Activated CD4-positive, alpha-beta memory T cell treated with anti-CD3 and anti-CD28 coated beads, Interleukin-2, amount 10 ng/mL, durations not matched to agents 7 days and 5 days (primary cell): ENCODE data around the gene CD7. TPM values are rescaled to one million over a fixed set of nuclear protein-coding genes. Genes with fewer than 3 reads are reported as not detected.

ENCODE experiments used
- CTCF ChIA-PET: fragments of 350-600 bp; sonication (Branson Sonifier 250); formaldehyde crosslinking; loops from one replicate; lab custom pipeline; 2021; ENCODE audit warnings: antibody characterized with exemption, inconsistent platforms; lab: Charles Lee
- POLR2A ChIA-PET: fragments of 350-600 bp; sonication (Branson Sonifier 250); formaldehyde crosslinking; loops from one replicate; lab custom pipeline; 2021; ENCODE audit warnings: antibody characterized with exemption; lab: Charles Lee
- DNase-seq: peaks from one replicate; pipeline ENCODE4 v3.0.0-alpha.2; 2020
- H3K27ac Mint-ChIP-seq: one replicate; pipeline ENCODE4 v1.8.0; 2021; ENCODE audit warnings: mild to moderate bottlenecking, mixed read lengths
- H3K27me3 Mint-ChIP-seq: one replicate; pipeline ENCODE4 v1.8.0; 2021; ENCODE audit warnings: mixed read lengths
- H3K36me3 Mint-ChIP-seq: one replicate; pipeline ENCODE4 v1.8.0; 2021; ENCODE audit warnings: low read depth, mixed read lengths
- H3K4me1 Mint-ChIP-seq: one replicate; pipeline ENCODE4 v1.8.0; 2021; ENCODE audit warnings: mixed read lengths
- H3K4me3 Mint-ChIP-seq: one replicate; pipeline ENCODE4 v1.8.0; 2021; ENCODE audit warnings: mild to moderate bottlenecking, mixed read lengths
- H3K9me3 Mint-ChIP-seq: one replicate; pipeline ENCODE4 v1.8.0; 2021; ENCODE audit warnings: mixed read lengths
- total RNA-seq, 2 experiments: library from RNA; stranded (reverse); gene quantifications; one replicate each; pipeline ENCODE4 v1.2.3, GENCODE V29; 2021

The CD7 gene
- total RNA-seq, 2 experiments from 2014 or later, result 138 to 140 TPM

GRCh38 chr17:82302991-82303943 is 14.1 kb downstream of the CD7 start:
- peak overlapping the region; percentile 67 for H3K4me3 Mint-ChIP-seq
- peaks cover 2% of the 10 kb centered on the region for H3K36me3 Mint-ChIP-seq
- H3K27me3 Mint-ChIP-seq, result no peaks in the 10 kb centered on the region
- POLR2A ChIA-PET, result interaction anchor here (1.0 to 7.6 kb wide), 10 partner anchors 10 to 154 kb away, joined by 3 to 120 read pairs (median 12); partner anchors contain the start of genes CD7, CSNK1D and SLC16A3
- H3K27ac Mint-ChIP-seq, result peak overlapping the region; percentile 95
- peak; percentile 35 for DNase-seq
- CTCF ChIA-PET, result interaction anchor here (0.6 to 4.8 kb wide), 6 partner anchors 11 to 67 kb away, joined by 3 to 28 read pairs (median 14); partner anchors contain the start of gene CD7
- H3K4me1 Mint-ChIP-seq, result peaks cover 77% of the 10 kb centered on the region
- H3K9me3 Mint-ChIP-seq, result no peaks in the 10 kb centered on the region

- ChIA-PET CTCF (interaction anchor here (0.6 to 4.8 kb wide), 6 partner anchors 10 to 66 kb away, joined by 3 to 28 read pairs (median 14); partner anchors contain the start of gene CD7), POLR2A (interaction anchor here (1.0 to 7.6 kb wide), 11 partner anchors 10 to 155 kb away, joined by 3 to 120 read pairs (median 10); partner anchors contain the start of genes CD7, CSNK1D, SECTM1 and SLC16A3)
- no peak for DNase-seq
- no peaks in the 10 kb centered on the region for H3K9me3 Mint-ChIP-seq
- H3K27me3 Mint-ChIP-seq, result no peaks in the 10 kb centered on the region
- peaks cover 81% of the 10 kb centered on the region for H3K4me1 Mint-ChIP-seq
- H3K36me3 Mint-ChIP-seq, result peaks cover 6% of the 10 kb centered on the region
- H3K4me3 Mint-ChIP-seq, result peak overlapping the region; percentile 67
- peak overlapping the region; percentile 95 for H3K27ac Mint-ChIP-seq
These were observed 14.8 kb downstream of the CD7 start for GRCh38 chr17:82302568-82302963.

GRCh38 chr17:82301916-82302567 is 15.4 kb downstream of the CD7 start:
- CTCF ChIA-PET, result interaction anchor here (1.1 to 4.8 kb wide), 7 partner anchors 10 to 90 kb away, joined by 3 to 28 read pairs (median 10); partner anchors contain the start of gene CD7
- Mint-ChIP-seq H3K9me3 (no peaks in the 10 kb centered on the region), H3K4me3 (peak overlapping the region; percentile 67), H3K27me3 (no peaks in the 10 kb centered on the region), H3K4me1 (peaks cover 86% of the 10 kb centered on the region), H3K36me3 (peaks cover 6% of the 10 kb centered on the region), H3K27ac (peak overlapping the region; percentile 95)
- peak; percentile 72 for DNase-seq
- POLR2A ChIA-PET, result interaction anchor here (1.0 to 7.6 kb wide), 12 partner anchors 9 to 147 kb away, joined by 3 to 120 read pairs (median 8); partner anchors contain the start of genes CD7, CSNK1D, SECTM1 and SLC16A3

DNA sequence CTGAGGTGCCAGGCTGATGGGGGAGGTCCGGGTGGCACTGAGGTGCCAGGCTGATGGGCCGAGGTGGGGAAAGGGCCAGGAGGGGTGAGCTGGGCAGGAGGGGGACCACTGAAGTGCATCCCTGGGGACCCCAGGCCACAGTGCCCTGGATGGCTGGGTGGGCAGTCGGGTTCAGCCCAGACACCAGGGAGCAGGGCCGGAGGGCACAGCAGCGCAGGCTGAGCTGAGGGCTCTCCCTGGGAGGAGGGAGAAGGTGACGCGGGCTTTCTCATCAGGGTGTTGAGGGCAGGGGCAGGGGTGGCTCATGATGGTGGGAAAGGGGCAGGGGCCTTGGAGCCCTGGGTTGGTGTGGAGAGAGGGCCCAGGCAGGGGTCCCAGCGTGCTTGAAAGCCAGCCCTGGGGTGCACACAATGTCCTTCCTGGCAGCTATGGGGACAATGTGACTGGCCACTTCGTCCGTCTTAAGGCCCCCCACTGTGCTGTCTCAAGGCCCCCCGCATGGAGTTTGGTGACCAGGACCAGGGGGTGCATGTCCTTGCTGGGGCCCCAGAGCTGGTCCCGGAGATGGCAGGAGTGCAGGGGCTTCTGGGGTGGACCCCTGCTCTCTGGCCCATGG is 16.0 kb downstream of the CD7 start:
- POLR2A ChIA-PET, result interaction anchor here (1.0 to 7.6 kb wide), 11 partner anchors 9 to 156 kb away, joined by 3 to 120 read pairs (median 6); partner anchors contain the start of genes CD7, CSNK1D and SECTM1
- H3K36me3 Mint-ChIP-seq, result peaks cover 6% of the 10 kb centered on the region
- CTCF ChIA-PET, result interaction anchor here (0.8 to 4.8 kb wide), 13 partner anchors 8 to 118 kb away, joined by 3 to 32 read pairs (median 4); partner anchors contain the start of gene CD7
- no peak overlapping the region for H3K4me3 Mint-ChIP-seq
- H3K27me3 Mint-ChIP-seq, result no peaks in the 10 kb centered on the region
- peak overlapping the region; percentile 95 for H3K27ac Mint-ChIP-seq
- no peaks in the 10 kb centered on the region for H3K9me3 Mint-ChIP-seq
- peaks cover 87% of the 10 kb centered on the region for H3K4me1 Mint-ChIP-seq
- no peak for DNase-seq

- H3K4me3 Mint-ChIP-seq, result no peak overlapping the region
- H3K9me3 Mint-ChIP-seq, result no peaks in the 10 kb centered on the region
- H3K27ac Mint-ChIP-seq, result peak overlapping the region; percentile 100
- H3K27me3 Mint-ChIP-seq, result no peaks in the 10 kb centered on the region
- peaks cover 85% of the 10 kb centered on the region for H3K4me1 Mint-ChIP-seq
- peak; percentile 72 for DNase-seq
- H3K36me3 Mint-ChIP-seq, result peaks cover 6% of the 10 kb centered on the region
- ChIA-PET CTCF (interaction anchor here (0.8 to 4.8 kb wide), 14 partner anchors 9 to 156 kb away, joined by 3 to 32 read pairs (median 4); partner anchors contain the start of gene CD7), POLR2A (interaction anchor here (0.9 to 7.6 kb wide), 10 partner anchors 8 to 157 kb away, joined by 3 to 120 read pairs (median 9); partner anchors contain the start of genes CD7, CSNK1D and SECTM1)
These were observed 16.6 kb downstream of the CD7 start for GRCh38 chr17:82300707-82301270.

DNA sequence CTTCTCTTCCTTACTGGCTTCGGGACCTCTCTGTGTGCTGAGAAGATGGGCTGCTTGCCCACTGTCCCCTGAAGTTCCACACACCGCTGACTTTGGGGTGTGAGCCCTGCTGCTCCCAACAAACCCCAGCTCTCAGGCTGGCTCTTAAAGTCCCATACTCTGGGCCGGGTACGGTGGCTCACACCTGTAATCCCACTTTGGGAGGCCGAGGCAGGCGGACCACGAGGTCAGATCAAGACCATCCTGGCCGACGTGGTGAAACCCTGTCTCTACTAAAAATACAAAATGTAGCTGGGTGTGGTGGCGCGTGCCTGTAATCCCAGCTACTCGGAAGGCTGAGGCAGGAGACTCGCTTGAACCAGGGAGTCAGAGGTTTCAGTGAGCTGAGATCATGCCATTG is 17.2 kb downstream of the CD7 start:
- DNase-seq, result no peak
- Mint-ChIP-seq H3K27me3 (no peaks in the 10 kb centered on the region), H3K4me3 (peak overlapping the region; percentile 65), H3K9me3 (no peaks in the 10 kb centered on the region), H3K36me3 (peaks cover 6% of the 10 kb centered on the region), H3K27ac (peak overlapping the region; percentile 100), H3K4me1 (peaks cover 84% of the 10 kb centered on the region)
- ChIA-PET POLR2A (interaction anchor here (0.9 to 7.6 kb wide), 5 partner anchors 13 to 157 kb away, joined by 3 to 120 read pairs (median 3); partner anchors contain the start of genes CD7 and SECTM1), CTCF (interaction anchor here (0.9 to 4.8 kb wide), 10 partner anchors 8 to 157 kb away, joined by 3 to 32 read pairs (median 12); partner anchors contain the start of gene CD7)

GRCh38 chr17:82299452-82299851 is 18.0 kb downstream of the CD7 start:
- peak overlapping the region; percentile 100 for H3K27ac Mint-ChIP-seq
- DNase-seq, result no peak
- peaks cover 10% of the 10 kb centered on the region for H3K36me3 Mint-ChIP-seq
- ChIA-PET POLR2A (interaction anchor here (1.0 to 7.6 kb wide), 5 partner anchors 14 to 262 kb away, joined by 3 to 120 read pairs (median 18); partner anchors contain the start of genes CD7, CSNK1D, DCXR and SLC16A3), CTCF (interaction anchor here (0.9 to 4.8 kb wide), 7 partner anchors 18 to 269 kb away, joined by 3 to 32 read pairs (median 13); partner anchors contain the start of gene CD7)
- H3K4me3 Mint-ChIP-seq, result peak overlapping the region; percentile 88
- peaks cover 86% of the 10 kb centered on the region for H3K4me1 Mint-ChIP-seq
- H3K27me3 Mint-ChIP-seq, result no peaks in the 10 kb centered on the region
- no peaks in the 10 kb centered on the region for H3K9me3 Mint-ChIP-seq

DNA sequence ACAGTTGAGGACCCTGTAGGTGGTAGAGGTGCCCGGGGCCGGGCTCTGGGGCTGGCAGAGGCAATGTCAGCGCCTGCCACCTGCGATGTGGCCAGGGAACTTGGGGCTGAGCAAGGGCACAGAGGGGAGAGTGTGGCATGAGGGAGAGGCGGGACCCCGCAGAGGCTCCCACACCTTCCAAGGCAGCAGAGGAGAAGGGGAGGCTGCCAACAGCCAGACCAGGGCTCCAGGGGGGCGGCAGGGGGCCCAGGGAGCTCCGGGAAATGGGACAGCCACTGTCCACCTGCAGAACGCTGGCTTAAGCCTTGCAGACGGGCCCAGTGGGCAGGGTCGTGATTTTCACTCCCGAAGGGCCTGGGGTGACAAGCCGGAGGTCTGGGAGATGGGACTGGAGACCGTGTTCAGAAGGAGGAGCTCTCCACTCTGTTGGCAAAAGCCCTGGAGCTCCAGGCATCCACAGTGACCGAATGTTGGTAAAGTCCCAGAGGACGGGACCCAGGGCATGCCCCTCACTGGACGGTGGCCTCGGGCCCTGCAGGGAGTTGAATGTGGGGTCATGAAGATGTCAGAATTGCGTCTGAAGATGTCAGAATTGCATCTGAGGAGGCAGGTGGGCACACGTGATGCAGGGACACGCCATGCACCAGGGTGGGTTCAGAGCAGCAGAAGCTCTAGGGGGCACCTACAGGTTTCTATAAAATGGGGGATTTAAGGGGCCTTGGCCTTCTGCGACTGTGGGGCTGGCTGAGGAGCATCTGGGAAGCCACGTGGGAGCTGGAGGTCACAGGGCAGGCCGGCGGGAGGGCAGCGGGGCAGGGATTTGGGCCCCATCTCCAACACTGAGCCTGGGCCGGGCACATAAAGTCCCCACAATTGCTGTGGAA is 18.6 kb downstream of the CD7 start:
- Mint-ChIP-seq H3K9me3 (no peaks in the 10 kb centered on the region), H3K27me3 (no peaks in the 10 kb centered on the region), H3K27ac (peak overlapping the region; percentile 100), H3K36me3 (peaks cover 15% of the 10 kb centered on the region), H3K4me3 (peak overlapping the region; percentile 88), H3K4me1 (peaks cover 91% of the 10 kb centered on the region)
- ChIA-PET CTCF (interaction anchor here (0.6 to 4.8 kb wide), 11 partner anchors 10 to 268 kb away, joined by 3 to 32 read pairs (median 8); partner anchors contain the start of gene CD7), POLR2A (interaction anchor here (0.5 to 7.6 kb wide), 31 partner anchors 8 to 596 kb away, joined by 3 to 120 read pairs (median 7); partner anchors contain the start of genes CD7, CSNK1D, DCXR and FOXK2)
- DNase-seq, result no peak

GRCh38 chr17:82297714-82298537 is 19.5 kb downstream of the CD7 start:
- Mint-ChIP-seq H3K27me3 (no peaks in the 10 kb centered on the region), H3K27ac (peak overlapping the region; percentile 100), H3K4me1 (peaks cover 87% of the 10 kb centered on the region), H3K9me3 (no peaks in the 10 kb centered on the region), H3K4me3 (peak overlapping the region; percentile 88), H3K36me3 (peaks cover 15% of the 10 kb centered on the region)
- POLR2A ChIA-PET, result interaction anchor here (0.5 to 7.6 kb wide), 36 partner anchors 9 to 595 kb away, joined by 3 to 120 read pairs (median 6); partner anchors contain the start of genes CD7, CENPX, CSNK1D and DCXR
- peak; percentile 93 for DNase-seq
- CTCF ChIA-PET, result interaction anchor here (0.6 to 4.0 kb wide), 11 partner anchors 11 to 267 kb away, joined by 3 to 32 read pairs (median 5); partner anchors contain the start of gene CD7
